Stomach (tissue), 9 donors: Measurements from ENCODE around the gene NISCH. TPM values are rescaled to one million over a fixed set of nuclear protein-coding genes. Genes with fewer than 3 reads are reported as not detected.

Source experiments
- DNase-seq, 2 donors: peaks; one replicate each; pipeline versions ENCODE4 v3.0.0 to v3.0.0-alpha.2; 2013 to 2019
- H3K27ac ChIP-seq, 5 donors: fragments of 200-600 bp in 4 of 5; sonication (generic) in 4 of 5; one replicate each; pipeline ENCODE4 v1.5.1; 2013 to 2019; ENCODE audit warnings: mild to moderate bottlenecking in 1 of 5, moderate library complexity in 1 of 5
- H3K27me3 ChIP-seq, 3 donors: fragments of 200-600 bp; sonication (generic); one replicate each; pipeline ENCODE4 v1.5.1; 2017 to 2019; ENCODE audit warnings: mixed run types in 1 of 3
- H3K36me3 ChIP-seq, 4 donors: fragments of 200-600 bp; sonication (generic); 1 replicate in 3 of 4; 2 replicates in 1 of 4; pipeline ENCODE4 v1.5.1; 2016 to 2019
- H3K4me1 ChIP-seq, 4 donors: fragments of 200-600 bp; sonication (generic); one replicate each; pipeline ENCODE4 v1.5.1; 2016 to 2019
- H3K4me3 ChIP-seq, 4 donors: fragments of 200-600 bp; sonication (generic) in 3 of 4; one replicate each; pipeline ENCODE4 v1.5.1; 2016 to 2019; ENCODE audit warnings: mild to moderate bottlenecking in 1 of 4
- H3K9me3 ChIP-seq, 4 donors: fragments of 200-600 bp; sonication (generic); one replicate each; pipeline ENCODE4 v1.5.1; 2016 to 2019
- CTCF ChIP-seq, 7 experiments: fragments of 450-650 bp in 4 of 7; fragments of 200-600 bp in 3 of 7; sonication (generic) in 3 of 7; IDR thresholded peaks; one replicate each; pipeline ENCODE4 v1.5.1; 2016 to 2019; ENCODE audit warnings: antibody characterized with exemption in 7 of 7, control low read depth in 2 of 7, mild to moderate bottlenecking in 1 of 7
- EP300 ChIP-seq: sonication (generic); formaldehyde crosslinking; IDR thresholded peaks from one replicate; pipeline ENCODE4 v1.6.1; 2017; ENCODE audit warnings: antibody characterized with exemption
- POLR2A ChIP-seq, 4 donors: fragments of 450-650 bp; IDR thresholded peaks; one replicate each; pipeline ENCODE4 v1.6.1; 2016; ENCODE audit warnings: antibody characterized with exemption in 4 of 4, control low read depth in 2 of 4, mild to moderate bottlenecking in 1 of 4, moderate library complexity in 1 of 4
- POLR2AphosphoS5 ChIP-seq, 3 donors: sonication (generic); formaldehyde crosslinking; IDR thresholded peaks; one replicate each; pipeline ENCODE4 v1.6.1; 2016; ENCODE audit warnings: antibody characterized with exemption in 3 of 3
- WGBS, 5 donors: extraction: QIAGEN DNeasy Blood & Tissue Kit in 3 of 5; methylation state at CpG; one replicate each; pipeline versions ENCODE4 v1.1.5 to v1.1.7; 2013 to 2018; 5-methylcytosine and 5-hydroxymethylcytosine counted together
- intact Hi-C: fragments of 100-400 bp; cut with DNase I; formaldehyde crosslinking; loops from one replicate; pipeline ENCODE4 v1.15.1; 2023; ENCODE audit warnings: low total_unique reads
- polyA plus RNA-seq, 3 donors: library from polyadenylated mRNA; stranded (reverse); fragments of 200-250 nt; gene quantifications; one replicate each; pipeline ENCODE4 v1.2.3, GENCODE V29; 2013
- total RNA-seq, 5 donors: library from RNA; depleted of rRNA; stranded (reverse); fragments of >200 nt; gene quantifications; one replicate each; pipeline versions ENCODE4 v1.1.0 to v1.2.3, GENCODE V29; 2014 to 2016
- donor health status: healthy with polysubstance abuse.
- donor health status: Bipolar disorder and iron deficiency.
- donor health status: healthy.

NISCH gene
- total and polyA plus RNA-seq, 8 donors = 18.3 to 456 (median 69.9) TPM

GRCh38 chr3:52472239-52473000 lies 17.0 kb downstream of the NISCH start:
- no peaks in the 10 kb centered on the region for H3K27me3 ChIP-seq
- peaks cover 25 to 42% (median 33%) of the 10 kb centered on the region in 4 donors for H3K4me1 ChIP-seq
- DNase-seq = no peak
- no peaks in the 10 kb centered on the region for H3K9me3 ChIP-seq
- peak overlapping the region in 1 of 5 donors; percentile 7 for H3K27ac ChIP-seq
- WGBS, 5 donors = 72 to 81% (median 74%) methylated on average over 12 to 14 of the region's 14 CpGs
- intact Hi-C loops = no loop called here
- TF ChIP-seq CTCF (IDR thresholded peaks at IDR 0.05) (peak in 2 of 7 experiments; percentile 3 to 4), EP300 (no peak), POLR2AphosphoS5 (IDR thresholded peaks at IDR 0.05) (no peak), POLR2A (IDR thresholded peaks at IDR 0.05) (no peak)
- no peak overlapping the region for H3K4me3 ChIP-seq
- peaks cover 48 to 82% (median 77%) of the 10 kb centered on the region in 4 donors for H3K36me3 ChIP-seq

GRCh38 chr3:52473026-52473425 lies 17.6 kb downstream of the NISCH start:
- Histone ChIP-seq H3K27me3 (no peaks in the 10 kb centered on the region), H3K36me3 (peaks cover 54 to 82% (median 79%) of the 10 kb centered on the region in 4 donors), H3K4me3 (no peak overlapping the region), H3K9me3 (no peaks in the 10 kb centered on the region), H3K27ac (no peak overlapping the region), H3K4me1 (peaks cover 25 to 36% (median 30%) of the 10 kb centered on the region in 4 donors)
- DNase-seq = peak in 1 of 2 donors; percentile 6
- TF ChIP-seq POLR2A (IDR thresholded peaks at IDR 0.05) (no peak), EP300 (no peak), CTCF (IDR thresholded peaks at IDR 0.05) (no peak), POLR2AphosphoS5 (IDR thresholded peaks at IDR 0.05) (no peak)
- intact Hi-C loops = no loop called here
- 79 to 90% (median 88%) methylated on average over 4 to 5 of the region's 5 CpGs for WGBS, 5 donors

GRCh38 chr3:52477076-52477795 lies 21.8 kb downstream of the NISCH start:
- WGBS, 5 donors = 90 to 96% (median 94%) methylated on average over 13 to 16 of the region's 16 CpGs
- no peaks in the 10 kb centered on the region for H3K27me3 ChIP-seq
- intact Hi-C loops = no loop called here
- no peaks in the 10 kb centered on the region for H3K9me3 ChIP-seq
- no peak for DNase-seq
- H3K27ac ChIP-seq = no peak overlapping the region
- peaks cover under 1 to 5% (median 1%) of the 10 kb centered on the region in 4 donors for H3K4me1 ChIP-seq
- TF ChIP-seq POLR2A (IDR thresholded peaks at IDR 0.05) (no peak), EP300 (no peak), CTCF (IDR thresholded peaks at IDR 0.05) (no peak), POLR2AphosphoS5 (IDR thresholded peaks at IDR 0.05) (no peak)
- no peak overlapping the region for H3K4me3 ChIP-seq
- peaks cover 92 to 100% (median 100%) of the 10 kb centered on the region in 4 donors for H3K36me3 ChIP-seq

GRCh38 chr3:52477796-52478095 lies 22.3 kb downstream of the NISCH start:
- TF ChIP-seq EP300 (no peak), CTCF (IDR thresholded peaks at IDR 0.05) (no peak), POLR2A (IDR thresholded peaks at IDR 0.05) (no peak), POLR2AphosphoS5 (IDR thresholded peaks at IDR 0.05) (no peak)
- WGBS, 5 donors = 92 to 97% (median 95%) methylated on average over 6 of the region's 6 CpGs
- DNase-seq = no peak
- H3K4me3 ChIP-seq = no peak overlapping the region
- no peaks in the 10 kb centered on the region for H3K4me1 ChIP-seq
- intact Hi-C loops = no loop called here
- H3K27me3 ChIP-seq = no peaks in the 10 kb centered on the region
- H3K36me3 ChIP-seq = peaks cover 92 to 100% (median 100%) of the 10 kb centered on the region in 4 donors
- H3K9me3 ChIP-seq = no peaks in the 10 kb centered on the region
- no peak overlapping the region for H3K27ac ChIP-seq
